Stimulated activated naive CD8-positive, alpha-beta T cell treated with anti-CD3 and anti-CD28 coated beads, Interleukin-15, amount 100 ng/mL, for 72 hours (primary cell): Measurements from ENCODE around the gene SMG6.

Experiments used
- ATAC-seq: fragments of 150-1000 bp; cut with Tn5 transposase; 2 replicates; pipeline ENCODE4 v1.10.0; 2021; ENCODE audit warnings: mild to moderate bottlenecking, moderate library complexity
- DNase-seq, 2 donors: peaks; one replicate each; pipeline ENCODE4 v3.0.0; 2021 to 2022
- H3K27ac Mint-ChIP-seq, 2 donors: one replicate each; pipeline ENCODE4 v1.8.0; 2022; ENCODE audit warnings: mild to moderate bottlenecking in 2 of 2, mixed read lengths in 2 of 2, moderate library complexity in 2 of 2
- H3K27me3 Mint-ChIP-seq: one replicate; pipeline ENCODE4 v1.8.0; 2022; ENCODE audit warnings: mixed read lengths
- H3K4me1 Mint-ChIP-seq: one replicate; pipeline ENCODE4 v1.8.0; 2022; ENCODE audit warnings: mild to moderate bottlenecking, mixed read lengths
- H3K4me3 Mint-ChIP-seq, 2 donors: one replicate each; pipeline ENCODE4 v1.8.0; 2022; ENCODE audit warnings: mild to moderate bottlenecking in 2 of 2, mixed read lengths in 2 of 2, moderate library complexity in 1 of 2
- H3K9me3 Mint-ChIP-seq, 2 donors: one replicate each; pipeline ENCODE4 v1.8.0; 2022; ENCODE audit warnings: mixed read lengths in 2 of 2

The SMG6 gene

GRCh38 chr17:2237521-2237921, 66.1 kb downstream of the SMG6 start:
- Mint-ChIP-seq H3K9me3 (no peaks in the 10 kb centered on the region), H3K27me3 (no peaks in the 10 kb centered on the region), H3K27ac (peak overlapping the region in 1 of 2 donors; percentile 16), H3K4me1 (peaks cover 64% of the 10 kb centered on the region), H3K4me3 (no peak overlapping the region)
- ATAC-seq (no peak), DNase-seq (no peak)

GRCh38 chr17:2235792-2236366, 67.7 kb downstream of the SMG6 start:
- no peak for ATAC-seq
- H3K9me3 Mint-ChIP-seq, result no peaks in the 10 kb centered on the region

GRCh38 chr17:2235265-2235664, 68.3 kb downstream of the SMG6 start:
- H3K27ac Mint-ChIP-seq, result no peak overlapping the region
- no peak for ATAC-seq
- peaks cover 68% of the 10 kb centered on the region for H3K4me1 Mint-ChIP-seq

More at GRCh38 chr17:2235792-2236366, 67.7 kb downstream of the SMG6 start:
- Mint-ChIP-seq H3K4me3 (no peak overlapping the region), H3K27me3 (no peaks in the 10 kb centered on the region), H3K27ac (peak overlapping the region in 1 of 2 donors; percentile 4), H3K4me1 (peaks cover 68% of the 10 kb centered on the region)
- no peak for DNase-seq

GRCh38 chr17:2233441-2233947, 70.1 kb downstream of the SMG6 start:
- no peak overlapping the region for H3K27ac Mint-ChIP-seq

More at GRCh38 chr17:2235265-2235664, 68.3 kb downstream of the SMG6 start:
- H3K4me3 Mint-ChIP-seq, result no peak overlapping the region
- no peaks in the 10 kb centered on the region for H3K9me3 Mint-ChIP-seq
- no peaks in the 10 kb centered on the region for H3K27me3 Mint-ChIP-seq
- no peak for DNase-seq

DNA sequence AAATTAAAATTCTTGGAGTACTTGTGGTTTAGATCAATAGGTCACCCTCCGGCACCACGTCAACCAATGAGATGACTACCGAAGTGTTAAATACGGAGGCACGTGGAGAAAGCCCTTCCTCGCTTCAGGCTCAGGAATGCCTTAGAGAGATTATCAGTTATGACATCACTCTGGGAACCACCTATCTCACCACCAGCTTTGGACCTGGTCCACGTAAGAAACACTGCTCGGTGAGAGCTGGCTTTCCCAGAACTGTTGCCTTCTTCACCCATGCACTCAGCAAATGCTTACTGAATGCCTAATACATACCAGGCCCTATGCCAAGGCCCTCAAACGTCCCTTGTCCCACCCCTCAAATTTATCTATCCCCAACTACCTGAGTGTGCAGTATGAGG, 71.3 kb downstream of the SMG6 start:
- Mint-ChIP-seq H3K4me1 (peaks cover 51% of the 10 kb centered on the region), H3K9me3 (no peaks in the 10 kb centered on the region), H3K27ac (no peak overlapping the region), H3K4me3 (no peak overlapping the region), H3K27me3 (no peaks in the 10 kb centered on the region)
- no peak for ATAC-seq
- DNase-seq, result no peak

More at GRCh38 chr17:2233441-2233947, 70.1 kb downstream of the SMG6 start:
- Mint-ChIP-seq H3K4me3 (no peak overlapping the region), H3K9me3 (no peaks in the 10 kb centered on the region), H3K4me1 (peaks cover 59% of the 10 kb centered on the region), H3K27me3 (no peaks in the 10 kb centered on the region)
- DNase-seq (no peak), ATAC-seq (no peak)

DNA sequence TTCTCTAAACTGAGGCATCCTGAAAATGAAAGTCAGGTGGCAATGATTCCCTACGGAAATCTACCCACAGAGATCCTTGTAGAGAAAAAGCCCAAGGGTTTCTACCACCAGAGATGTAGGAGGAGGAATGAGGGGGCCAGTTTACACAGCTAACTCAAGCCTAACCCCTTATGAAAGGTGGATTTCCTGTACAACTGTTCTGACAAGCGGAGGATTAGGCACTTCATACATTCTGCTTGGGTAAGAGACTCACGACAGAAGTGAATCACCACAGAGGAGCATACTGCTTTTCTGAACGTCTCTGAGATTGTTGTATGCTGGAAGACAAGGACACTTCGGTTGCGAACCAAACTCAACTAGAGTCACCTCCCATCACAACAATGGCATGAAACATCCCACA, 72.7 kb downstream of the SMG6 start:
- H3K4me3 Mint-ChIP-seq, result no peak overlapping the region
- no peaks in the 10 kb centered on the region for H3K27me3 Mint-ChIP-seq
- H3K27ac Mint-ChIP-seq, result peak overlapping the region in 1 of 2 donors; percentile 48
- peaks cover 45% of the 10 kb centered on the region for H3K4me1 Mint-ChIP-seq
- peak; percentile 60 for ATAC-seq
- no peaks in the 10 kb centered on the region for H3K9me3 Mint-ChIP-seq
- no peak for DNase-seq

- Mint-ChIP-seq H3K27ac (no peak overlapping the region), H3K9me3 (no peaks in the 10 kb centered on the region), H3K4me1 (peaks cover 53% of the 10 kb centered on the region), H3K27me3 (no peaks in the 10 kb centered on the region), H3K4me3 (no peak overlapping the region)
- DNase-seq (no peak), ATAC-seq (no peak)
Measured at GRCh38 chr17:2227025-2227699, 76.4 kb downstream of the SMG6 start.

DNA sequence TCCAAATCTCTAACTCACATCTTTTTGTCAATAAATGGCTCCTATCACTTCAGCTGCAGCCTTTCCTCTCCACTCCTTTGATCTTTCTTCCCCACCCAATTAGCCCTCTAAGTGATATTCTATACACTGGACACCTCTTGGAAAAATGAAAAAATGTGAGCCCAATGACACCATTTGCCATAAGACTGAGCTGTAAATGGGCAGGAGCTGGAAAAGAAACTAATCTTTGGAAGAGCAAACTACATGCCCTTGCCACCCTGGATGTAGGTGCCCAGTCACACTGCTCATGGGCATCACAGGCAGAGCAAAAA, 80.0 kb downstream of the SMG6 start:
- Mint-ChIP-seq H3K27ac (no peak overlapping the region), H3K9me3 (no peaks in the 10 kb centered on the region), H3K27me3 (no peaks in the 10 kb centered on the region), H3K4me1 (peaks cover 42% of the 10 kb centered on the region), H3K4me3 (peak overlapping the region in 1 of 2 donors; percentile 45)
- no peak for ATAC-seq
- no peak for DNase-seq

- Mint-ChIP-seq H3K27ac (peak overlapping the region; percentile 11 to 71), H3K4me1 (peaks cover 47% of the 10 kb centered on the region), H3K27me3 (no peaks in the 10 kb centered on the region), H3K9me3 (no peaks in the 10 kb centered on the region), H3K4me3 (peak overlapping the region; percentile 45 to 50)
- DNase-seq (peak; percentile 55 to 79), ATAC-seq (peak; percentile 96)
Measured at GRCh38 chr17:2222901-2223616, 80.5 kb downstream of the SMG6 start.

DNA sequence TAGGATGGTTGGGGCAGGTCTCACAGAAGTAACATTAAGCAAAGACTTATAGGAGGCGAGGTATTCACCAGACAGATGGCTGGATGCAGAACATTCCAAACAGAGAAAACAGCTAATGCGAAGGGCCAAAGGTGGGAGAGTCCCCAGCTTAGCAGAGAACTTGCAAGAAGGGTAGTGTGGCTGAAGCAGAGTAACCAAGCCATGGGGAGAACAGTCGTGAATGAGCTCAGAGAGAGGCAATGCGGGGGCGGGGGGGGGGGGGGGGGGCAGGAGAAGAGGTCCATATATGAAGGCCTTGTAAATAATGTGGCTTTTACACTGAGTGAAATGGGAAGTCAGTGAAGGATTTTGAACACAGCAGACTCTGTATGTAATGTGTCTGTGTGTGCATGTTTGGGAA, 81.3 kb downstream of the SMG6 start:
- Mint-ChIP-seq H3K9me3 (no peaks in the 10 kb centered on the region), H3K4me3 (peak overlapping the region; percentile 49 to 67), H3K27me3 (no peaks in the 10 kb centered on the region), H3K4me1 (peaks cover 54% of the 10 kb centered on the region), H3K27ac (no peak overlapping the region)
- ATAC-seq (no peak), DNase-seq (no peak)

DNA sequence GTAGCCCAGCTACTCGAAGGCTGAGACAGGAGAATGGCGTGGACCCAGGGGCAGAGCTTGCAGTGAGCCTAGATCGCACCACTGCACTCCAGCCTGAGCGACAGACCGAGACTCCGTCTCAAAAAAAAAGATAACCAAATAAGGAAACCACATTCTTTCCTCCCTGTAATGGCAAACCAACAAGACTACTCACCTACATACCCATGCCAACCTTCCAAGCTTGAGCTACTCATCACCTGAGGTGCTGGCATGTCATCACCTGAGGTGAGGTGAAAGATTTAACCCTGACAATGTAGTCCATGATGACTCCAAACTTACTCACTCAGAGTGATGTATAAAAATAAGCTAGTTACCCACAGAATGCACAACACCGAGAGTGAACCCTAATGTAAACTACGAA, 85.2 kb downstream of the SMG6 start:
- Mint-ChIP-seq H3K27ac (no peak overlapping the region), H3K27me3 (no peaks in the 10 kb centered on the region), H3K4me1 (peaks cover 75% of the 10 kb centered on the region), H3K4me3 (no peak overlapping the region), H3K9me3 (no peaks in the 10 kb centered on the region)
- no peak for DNase-seq
- ATAC-seq, result no peak

DNA sequence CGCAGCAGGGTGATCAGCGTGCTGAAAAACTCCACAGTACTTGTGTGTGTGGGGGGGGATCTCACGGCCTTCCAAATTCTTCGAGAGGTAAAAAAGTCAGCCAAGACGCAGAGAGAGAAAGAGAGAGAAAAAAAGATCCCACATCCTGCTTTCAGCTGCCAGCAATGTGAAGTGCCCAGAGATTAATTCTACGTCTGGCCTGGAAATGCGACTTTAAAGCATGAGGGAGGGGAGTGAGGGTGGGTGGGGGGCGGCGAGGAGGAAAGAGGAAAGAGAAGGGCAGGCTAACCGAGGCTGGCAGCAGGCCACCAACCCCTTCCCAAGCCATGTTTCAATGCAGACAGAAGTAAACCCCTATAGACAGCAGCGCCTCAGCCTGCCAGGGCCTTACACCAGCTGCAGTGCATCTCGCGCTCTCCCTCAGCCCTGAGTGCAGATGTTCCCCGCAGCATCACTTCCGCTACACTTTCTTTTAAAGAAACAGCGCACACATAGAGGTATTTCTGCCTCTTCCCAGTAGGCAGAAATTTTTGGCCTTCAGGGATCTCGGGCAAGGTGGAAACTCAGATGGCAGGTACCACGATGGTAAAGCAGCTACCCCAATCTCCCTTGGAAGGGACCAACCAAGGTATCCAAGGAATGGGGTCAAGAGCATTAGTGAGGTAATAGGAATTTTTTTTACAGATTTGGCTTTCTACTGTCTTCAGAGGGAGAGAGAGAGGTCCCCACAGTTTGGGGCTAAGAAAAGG, 87.8 kb downstream of the SMG6 start:
- Mint-ChIP-seq H3K9me3 (no peaks in the 10 kb centered on the region), H3K4me1 (peaks cover 69% of the 10 kb centered on the region), H3K27ac (peak overlapping the region; percentile 91 to 99), H3K27me3 (no peaks in the 10 kb centered on the region), H3K4me3 (peak overlapping the region; percentile 81 to 97)
- ATAC-seq, result peak; percentile 99
- DNase-seq, result peak; percentile 60 to 72

- Mint-ChIP-seq H3K27ac (peak overlapping the region; percentile 86 to 91), H3K9me3 (no peaks in the 10 kb centered on the region), H3K4me3 (peak overlapping the region; percentile 81 to 97), H3K27me3 (no peaks in the 10 kb centered on the region), H3K4me1 (peaks cover 69% of the 10 kb centered on the region)
- ATAC-seq, result no peak
- no peak for DNase-seq
Measured at GRCh38 chr17:2214929-2215615, 88.5 kb downstream of the SMG6 start.

DNA sequence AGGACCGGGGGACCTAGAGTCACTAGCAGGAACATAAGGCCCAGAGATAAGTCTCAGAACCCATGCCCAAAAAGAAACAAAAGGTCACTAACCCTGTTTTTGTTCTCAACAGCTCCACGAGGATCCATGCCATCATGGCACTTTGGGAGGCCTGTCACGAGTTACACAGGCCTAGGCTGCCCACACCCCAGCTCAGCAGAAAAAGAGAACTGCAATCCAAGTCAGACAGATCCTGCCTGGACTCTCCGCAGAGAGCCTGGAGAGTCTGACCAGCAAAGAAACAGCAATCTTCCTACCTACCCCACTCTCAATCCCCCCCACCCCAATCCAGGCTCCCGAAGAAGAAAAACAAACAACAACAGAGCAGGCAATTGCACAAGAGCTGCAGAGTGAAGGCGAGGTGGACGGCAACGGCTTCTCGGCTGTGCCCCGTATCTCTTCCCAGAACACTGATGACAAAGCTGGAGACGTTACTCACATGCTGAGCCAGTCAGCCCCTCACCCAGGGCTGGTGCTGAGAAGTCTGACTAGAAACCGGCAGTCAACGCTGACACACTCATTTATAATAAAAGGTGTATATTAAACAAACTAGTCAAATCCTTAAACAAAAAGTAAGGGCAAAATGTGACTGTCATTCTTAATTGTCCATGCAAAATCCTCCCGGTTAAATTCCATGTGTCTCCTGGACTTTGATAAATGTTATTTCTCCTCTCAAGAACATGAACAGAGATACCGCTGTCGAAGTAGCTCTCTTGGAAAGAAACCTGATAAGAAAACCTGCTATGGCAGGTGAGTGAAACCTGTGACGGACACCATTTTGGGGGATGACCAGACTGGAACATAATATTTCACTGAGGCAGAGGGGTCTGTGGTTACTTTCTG, 89.3 kb downstream of the SMG6 start:
- Mint-ChIP-seq H3K27ac (peak overlapping the region; percentile 86 to 91), H3K9me3 (no peaks in the 10 kb centered on the region), H3K4me3 (peak overlapping the region; percentile 81 to 97), H3K27me3 (no peaks in the 10 kb centered on the region), H3K4me1 (peaks cover 69% of the 10 kb centered on the region)
- ATAC-seq (no peak), DNase-seq (no peak)
